C4-2B (cell line): ENCODE data around the gene CAD.

Experiments
- CTCF ChIP-seq: fragments of 450-650 bp; conservative IDR thresholded peaks from 2 replicates; pipeline ENCODE4 v1.5.1; 2017; ENCODE audit warnings: mild to moderate bottlenecking
- ZFX ChIP-seq: fragments of 450-650 bp; IDR thresholded peaks from 2 replicates; pipeline ENCODE4 v1.6.1; 2017

GRCh38 chr2:27241761-27242613 is 24.8 kb downstream of the CAD start:
- no peak for TF ChIP-seq CTCF
- TF ChIP-seq ZFX: no peak
